IPS-NIHi11 (cell line): Measurements from ENCODE around the gene MARCHF3.
"Not testable (repeated sequence)": the region's sequence is repeated elsewhere in the genome, so short reads cannot be mapped to it uniquely, and the experiment has no call there.

Experiments
- DNase-seq: peaks from one replicate; pipeline ENCODE4 v3.0.0; 2012; ENCODE audit warnings: mixed read lengths, low spot score

The MARCHF3 gene

GRCh38 chr5:127051591-127051990 lies 21.2 kb upstream of the MARCHF3 start:
- no peak for DNase-seq

- DNase-seq = no peak
Observed at GRCh38 chr5:127046343-127047072, 16.1 kb upstream of the MARCHF3 start.

- no peak for DNase-seq
Observed at GRCh38 chr5:127042593-127042992, 12.2 kb upstream of the MARCHF3 start.

GRCh38 chr5:127041571-127041970 lies 11.2 kb upstream of the MARCHF3 start:
- no peak for DNase-seq

GRCh38 chr5:127040796-127041520 lies 10.6 kb upstream of the MARCHF3 start:
- DNase-seq = peak; percentile 26

GRCh38 chr5:127038550-127038949 lies 8.2 kb upstream of the MARCHF3 start:
- DNase-seq = no peak

- no peak for DNase-seq
Observed at GRCh38 chr5:127031863-127032232, 1.5 kb upstream of the MARCHF3 start.

- DNase-seq = peak; percentile 38
Observed at GRCh38 chr5:127031147-127031862, 947 bp upstream of the MARCHF3 start.

GRCh38 chr5:127029581-127030258 lies 638 bp downstream of the MARCHF3 start:
- peak; percentile 61 for DNase-seq

- no peak for DNase-seq
Observed at GRCh38 chr5:127028822-127029457, 1.4 kb downstream of the MARCHF3 start.

- DNase-seq = no peak
Observed at GRCh38 chr5:127027539-127027938, 2.8 kb downstream of the MARCHF3 start.

- no peak for DNase-seq
Observed at GRCh38 chr5:127026166-127026565, 4.2 kb downstream of the MARCHF3 start.

GRCh38 chr5:127025467-127025866 lies 4.9 kb downstream of the MARCHF3 start:
- DNase-seq = no peak

- no peak for DNase-seq
Observed at GRCh38 chr5:127024821-127025220, 5.5 kb downstream of the MARCHF3 start.

- not testable (repeated sequence) for DNase-seq
Observed at GRCh38 chr5:127023552-127024191, 6.7 kb downstream of the MARCHF3 start.

- DNase-seq = no peak
Observed at GRCh38 chr5:127022846-127023245, 7.5 kb downstream of the MARCHF3 start.

GRCh38 chr5:127019928-127020327 lies 10.4 kb downstream of the MARCHF3 start:
- no peak for DNase-seq

GRCh38 chr5:127016722-127017121 lies 13.6 kb downstream of the MARCHF3 start:
- not testable (repeated sequence) for DNase-seq

- DNase-seq = no peak
Observed at GRCh38 chr5:127015716-127016115, 14.6 kb downstream of the MARCHF3 start.

- DNase-seq = no peak
Observed at GRCh38 chr5:127014573-127014972, 15.8 kb downstream of the MARCHF3 start.

- DNase-seq = no peak
Observed at GRCh38 chr5:127013407-127013806, 17.0 kb downstream of the MARCHF3 start.
